ENCODE measurements around the gene COL8A1.
"Not testable (repeated sequence)": the region's sequence is repeated elsewhere in the genome, so short reads cannot be mapped to it uniquely, and the experiment has no call there.

COL8A1 gene

DNA sequence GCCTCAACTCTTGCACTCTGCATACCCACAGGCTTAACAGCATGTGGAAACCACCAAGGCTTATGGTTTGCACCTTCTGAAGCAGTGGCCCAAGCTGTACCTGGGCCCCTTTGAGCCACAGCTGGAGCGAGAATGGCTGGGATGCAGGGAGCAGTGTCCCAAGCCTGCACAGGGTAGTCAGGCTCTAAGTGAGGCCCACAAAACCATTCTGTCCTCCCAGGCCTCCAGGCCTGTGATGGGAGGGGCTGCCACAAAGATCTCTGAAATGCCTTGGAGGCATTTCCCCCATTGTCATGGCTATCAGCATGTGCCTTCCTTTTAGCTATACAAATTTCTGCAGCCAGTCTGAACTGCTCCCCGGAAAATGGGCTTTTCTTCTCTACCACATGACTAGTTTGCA, 166.8 kb downstream of the COL8A1 start:
- no peak for DNase-seq (ENCODE audit: low read depth)

DNA sequence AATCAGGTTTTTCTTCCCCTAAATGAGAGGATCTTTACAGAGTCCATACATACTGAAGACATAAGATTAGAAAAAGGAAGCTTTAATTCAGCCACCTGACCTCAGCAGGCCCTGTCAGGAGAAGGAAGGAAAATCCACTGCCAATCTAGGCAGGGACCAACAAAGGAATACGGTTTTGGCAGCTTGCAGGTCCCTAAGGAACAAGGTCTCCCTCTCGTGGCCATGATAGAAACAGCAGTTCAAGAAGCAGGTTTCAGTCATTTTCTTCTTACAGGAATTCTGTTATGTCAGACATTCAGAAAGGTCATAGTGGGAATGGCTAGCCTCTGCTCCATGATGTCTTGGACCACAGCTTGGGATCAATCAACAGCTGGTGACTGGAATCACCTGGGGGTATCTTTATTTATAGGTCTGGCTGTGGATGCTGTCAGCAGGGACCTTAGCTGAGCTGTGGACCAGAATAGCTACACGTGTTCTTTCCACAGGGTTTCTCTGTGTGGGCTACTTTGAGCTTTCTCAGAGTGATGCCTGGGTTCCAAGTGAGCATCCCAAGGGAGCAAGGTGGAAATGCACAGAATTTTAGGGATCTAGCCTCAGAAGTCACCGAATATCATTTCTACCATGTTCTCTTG, 169.9 kb downstream of the COL8A1 start:
- peak; percentile 7 for DNase-seq (ENCODE audit: low read depth)

DNA sequence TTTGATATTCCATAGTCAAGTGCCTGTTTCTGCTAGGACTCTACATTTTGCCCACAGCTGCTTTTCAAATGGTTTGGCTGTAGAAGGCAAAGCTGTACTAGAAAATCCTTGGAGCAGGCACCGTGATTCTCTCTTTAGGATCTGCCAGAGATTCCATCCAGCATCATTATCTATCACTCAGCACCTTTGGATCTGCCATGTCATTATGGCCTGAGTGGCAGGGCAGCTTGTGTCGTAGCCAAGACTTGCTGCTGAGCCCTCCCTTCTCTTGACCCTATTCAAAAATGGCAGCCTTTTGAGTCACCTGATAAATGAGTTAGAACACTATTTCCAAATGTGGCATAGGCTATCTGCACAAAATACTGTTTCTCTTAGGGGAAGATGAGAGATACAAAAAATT, 171.2 kb downstream of the COL8A1 start:
- DNase-seq (ENCODE audit: low read depth) = no peak

DNA sequence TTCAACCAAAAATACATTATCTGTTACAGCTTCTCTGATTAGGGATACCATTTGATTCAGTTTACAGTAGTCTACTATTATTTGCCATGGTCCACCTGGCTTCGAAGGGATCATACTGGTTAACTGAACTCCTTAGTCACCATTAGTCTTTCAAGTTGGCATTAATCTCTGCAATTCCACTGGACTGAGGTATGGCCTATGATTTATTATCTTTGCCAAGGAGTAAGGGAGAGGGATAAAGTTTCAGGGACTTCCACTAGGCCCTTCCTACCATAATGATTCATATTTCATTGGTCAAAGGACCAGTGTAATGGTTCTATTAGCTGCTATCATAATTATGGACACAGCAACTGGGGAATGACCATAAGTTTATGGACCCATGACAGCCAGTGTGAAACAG, 172.0 kb downstream of the COL8A1 start:
- no peak for DNase-seq (ENCODE audit: low read depth)

DNA sequence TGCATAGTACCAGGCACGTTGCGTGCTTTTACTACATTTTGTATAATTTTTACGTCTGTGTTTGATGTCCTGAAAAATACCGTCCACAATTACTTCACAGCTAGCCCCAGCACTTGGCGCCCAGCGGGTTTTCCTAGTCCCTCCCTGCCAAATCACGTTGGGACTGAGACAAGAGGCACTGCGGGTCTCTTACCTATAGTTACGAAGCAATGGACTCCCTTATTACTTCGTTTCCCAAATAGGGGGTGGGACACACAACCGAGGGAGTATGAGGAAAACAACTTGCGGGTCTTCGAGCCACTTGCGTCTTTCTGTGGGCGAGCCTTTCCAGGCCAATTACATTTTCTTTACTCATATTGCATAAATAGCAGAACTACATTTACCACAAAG, 178.6 kb downstream of the COL8A1 start:
- DNase-seq (ENCODE audit: low read depth) = no peak

DNA sequence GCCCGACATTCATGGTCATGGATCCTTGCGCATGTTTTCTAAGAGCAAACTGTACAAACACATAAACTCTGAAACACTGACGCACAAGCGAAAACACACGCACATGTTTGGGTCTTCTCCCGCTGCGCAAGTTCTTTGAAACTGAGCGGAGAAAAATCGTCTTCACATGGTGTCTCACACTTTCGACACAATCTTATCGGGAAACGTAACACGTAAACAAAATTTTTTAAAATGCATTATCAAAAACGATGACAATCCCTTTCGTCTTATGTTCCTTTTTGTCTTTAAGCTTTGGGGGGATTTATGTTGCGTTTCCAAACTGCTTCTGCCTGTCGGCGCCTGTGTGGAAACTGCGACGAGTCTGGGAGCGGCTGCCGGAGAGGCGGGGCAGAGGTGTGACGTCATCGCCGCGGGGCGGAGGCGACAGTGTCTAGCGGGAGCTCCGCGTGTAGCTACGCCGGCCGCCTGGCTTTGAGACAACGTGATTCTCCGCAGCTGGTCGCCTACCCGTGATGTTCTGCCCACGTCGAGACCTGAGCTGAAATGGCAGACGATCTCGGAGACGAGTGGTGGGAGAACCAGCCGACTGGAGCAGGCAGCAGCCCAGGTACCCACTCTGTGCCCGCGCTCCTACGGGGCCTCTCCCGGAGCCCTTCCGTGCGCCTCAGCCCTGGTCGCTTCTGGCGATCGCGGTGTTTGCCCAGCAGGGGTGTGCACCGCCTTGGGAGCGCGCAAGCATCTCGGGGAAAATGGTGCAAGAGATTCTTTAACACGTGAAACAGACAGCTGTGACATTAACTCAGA, 179.2 kb downstream of the COL8A1 start, which contains the start of gene CMSS1:
CMSS1 (plus strand) TSS at position 426 of the 804 bp plus-strand sequence.
- DNase-seq (ENCODE audit: low read depth) = peak; percentile 94

DNA sequence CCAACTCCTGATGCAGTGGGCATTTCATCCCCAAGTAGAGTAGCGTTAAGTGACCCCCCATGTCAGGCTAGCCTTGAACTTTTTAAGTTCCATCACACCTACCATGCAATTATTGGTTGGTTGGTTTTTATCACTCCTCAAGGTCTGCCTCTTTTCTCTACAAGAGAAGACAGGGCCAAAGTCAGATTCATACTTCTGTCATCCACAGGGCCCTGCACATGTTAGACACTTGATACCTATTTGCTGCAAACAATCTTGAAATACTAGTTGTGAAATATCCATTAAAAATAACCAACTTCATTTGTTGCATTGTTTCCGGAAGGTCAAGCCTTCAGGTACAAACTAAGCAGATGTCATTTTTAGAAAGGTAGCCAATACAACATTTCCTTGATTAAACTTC, 180.4 kb downstream of the COL8A1 start:
- DNase-seq (ENCODE audit: low read depth) = no peak

DNA sequence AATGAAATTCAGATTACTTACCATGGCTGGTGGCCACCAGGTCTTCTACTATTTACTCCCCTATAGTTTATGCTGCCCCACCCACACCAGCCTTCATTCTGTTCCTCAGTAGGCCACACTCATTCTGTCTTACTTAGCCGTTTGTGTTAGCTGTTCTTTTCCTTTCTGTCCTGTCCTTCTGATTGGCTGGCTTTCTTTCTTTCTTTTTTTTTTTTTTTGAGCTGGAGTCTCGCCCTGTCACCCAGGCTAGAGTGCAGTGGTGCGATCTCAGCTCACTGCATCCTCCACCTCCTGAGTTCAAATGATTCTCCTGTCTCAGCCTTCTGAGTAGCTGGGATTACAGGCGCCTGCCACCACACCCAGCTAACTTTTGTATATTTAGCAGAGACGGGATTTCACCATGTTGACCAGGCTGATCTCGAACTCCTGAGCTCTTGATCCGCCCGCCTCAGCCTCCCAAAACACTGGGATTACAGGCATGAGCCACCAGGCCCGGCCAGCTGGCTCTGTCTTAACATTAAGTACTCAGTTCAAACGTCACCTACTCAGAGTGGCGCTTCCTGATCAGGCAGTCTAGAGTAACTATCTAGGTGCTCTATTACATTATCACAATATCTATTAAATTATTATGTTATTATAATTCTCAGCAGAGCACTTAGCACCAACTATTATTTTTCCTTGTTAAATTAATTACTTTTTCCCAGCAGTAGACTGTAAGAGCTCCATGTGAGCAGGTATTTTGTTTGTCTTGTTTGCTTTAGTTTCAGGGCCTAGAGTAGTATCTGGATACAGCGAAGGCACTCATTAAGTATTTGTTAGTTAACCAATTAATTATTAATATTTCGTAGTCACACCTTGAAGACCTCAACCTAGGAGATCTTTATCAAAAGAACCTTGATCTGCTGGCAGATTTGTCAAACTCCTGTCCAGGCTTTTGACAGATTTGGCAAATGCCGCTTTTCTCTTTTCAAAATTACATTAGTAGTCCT, 185.6 kb downstream of the COL8A1 start:
- DNase-seq (ENCODE audit: low read depth) = no peak

DNA sequence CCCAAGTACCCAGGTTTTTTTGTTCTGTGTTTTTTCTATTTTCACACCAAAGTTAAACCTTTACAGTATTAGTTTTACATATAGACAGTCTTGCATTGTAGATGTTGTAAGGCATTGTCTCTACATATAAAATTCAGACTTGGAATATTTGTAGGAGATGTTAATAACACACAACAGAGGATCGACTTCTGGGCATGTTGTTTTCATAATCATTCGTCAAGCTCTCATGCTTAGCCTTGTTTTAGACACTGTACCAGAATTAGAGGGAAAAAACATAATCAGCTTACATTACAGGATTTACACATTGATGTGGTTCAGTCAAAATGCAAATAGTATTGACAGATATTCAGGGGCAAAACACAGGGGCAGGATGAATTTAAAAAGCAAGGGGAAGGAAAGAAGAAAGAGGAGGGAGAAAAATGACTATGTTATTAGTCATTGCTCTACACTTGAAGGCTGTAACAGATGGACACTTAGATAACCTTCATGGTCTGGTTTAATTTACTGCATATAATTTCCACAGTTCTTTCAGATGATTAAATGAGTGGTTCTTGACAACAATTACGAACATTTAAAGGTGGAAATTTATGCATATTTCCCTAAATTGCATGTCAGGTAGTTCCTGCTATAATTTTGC, 186.7 kb downstream of the COL8A1 start:
- DNase-seq (ENCODE audit: low read depth) = no peak

DNA sequence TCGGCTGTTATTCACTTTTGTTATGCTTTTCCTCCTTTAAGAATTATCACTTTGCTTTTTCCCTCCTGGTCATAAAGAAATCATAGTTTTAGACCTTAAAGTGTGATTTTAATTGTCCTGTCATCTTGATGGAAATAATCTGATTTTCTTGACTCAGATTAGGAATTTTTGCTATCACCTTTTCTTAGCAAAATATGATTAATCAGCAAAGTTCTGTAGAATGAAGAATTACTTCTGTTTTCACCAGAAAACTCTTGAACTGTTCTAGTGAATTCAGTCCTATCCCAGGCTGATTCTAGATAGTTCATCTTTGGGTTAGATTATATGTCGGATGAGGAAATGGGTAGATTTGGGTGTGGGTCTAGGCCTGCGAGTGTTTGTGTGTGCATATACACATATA, 191.4 kb downstream of the COL8A1 start:
- no peak for DNase-seq (ENCODE audit: low read depth)

DNA sequence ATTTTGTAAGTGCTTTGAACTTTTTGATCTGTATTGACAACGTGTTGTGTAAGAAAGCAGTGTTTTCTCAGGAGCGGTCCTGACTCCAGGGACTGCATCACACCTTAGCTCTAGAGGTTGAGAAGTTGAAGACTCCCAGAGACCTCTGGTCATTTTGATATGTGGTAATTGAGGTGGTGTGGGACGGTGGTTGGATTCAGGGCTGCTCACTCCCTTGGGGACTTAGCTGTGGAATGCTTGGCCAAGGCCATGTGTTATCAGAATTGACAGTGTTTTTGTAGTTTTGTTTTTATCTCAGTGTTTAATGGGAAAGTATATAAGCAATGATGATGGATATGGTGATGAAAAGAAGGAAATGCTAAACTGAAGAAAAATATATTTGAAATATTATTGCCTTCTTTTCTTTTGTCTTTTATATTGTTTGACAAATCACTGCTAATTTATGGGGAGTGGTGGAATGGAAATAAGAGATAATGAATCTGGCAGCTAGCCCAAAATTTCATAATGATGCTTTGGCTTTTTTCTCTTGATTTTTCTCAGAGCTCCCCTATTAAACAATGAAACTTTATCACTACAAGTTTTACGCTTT, 195.3 kb downstream of the COL8A1 start:
- DNase-seq (ENCODE audit: low read depth) = no peak

DNA sequence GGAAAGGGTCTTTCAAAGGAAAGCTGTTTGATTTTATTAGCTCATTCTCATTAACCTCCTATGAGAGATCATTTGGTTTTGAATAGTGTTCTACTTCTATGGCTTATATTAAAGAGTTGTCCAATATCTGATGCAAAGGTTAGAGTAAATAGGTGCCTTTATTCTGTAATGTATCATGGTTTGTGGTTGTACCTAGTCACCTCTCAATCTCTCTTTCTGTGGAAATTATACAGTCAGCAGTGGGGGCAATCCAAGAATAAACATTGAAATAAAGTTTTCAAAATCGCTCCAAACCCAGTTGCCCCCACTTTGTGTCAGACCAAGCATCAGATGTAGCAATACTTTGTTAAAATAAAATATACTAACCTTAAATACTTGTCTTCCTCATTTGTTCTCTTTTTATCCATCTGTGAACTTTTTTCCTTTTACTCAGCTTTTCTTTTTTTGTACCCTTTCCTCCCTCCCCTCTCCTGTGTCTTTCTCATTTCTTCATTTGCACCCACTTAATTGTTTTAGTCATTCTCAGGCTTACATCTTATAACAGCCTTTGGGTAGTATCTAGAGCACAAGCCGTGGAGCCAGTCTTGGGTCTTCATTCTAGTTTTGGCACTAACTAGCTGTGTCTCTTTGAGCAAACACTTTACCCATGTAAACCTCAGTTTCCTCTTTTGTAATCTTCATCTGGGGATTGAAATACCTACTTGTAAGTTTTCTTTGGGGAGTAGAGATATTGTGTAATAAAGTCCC, 196.0 kb downstream of the COL8A1 start:
- no peak for DNase-seq (ENCODE audit: low read depth)

DNA sequence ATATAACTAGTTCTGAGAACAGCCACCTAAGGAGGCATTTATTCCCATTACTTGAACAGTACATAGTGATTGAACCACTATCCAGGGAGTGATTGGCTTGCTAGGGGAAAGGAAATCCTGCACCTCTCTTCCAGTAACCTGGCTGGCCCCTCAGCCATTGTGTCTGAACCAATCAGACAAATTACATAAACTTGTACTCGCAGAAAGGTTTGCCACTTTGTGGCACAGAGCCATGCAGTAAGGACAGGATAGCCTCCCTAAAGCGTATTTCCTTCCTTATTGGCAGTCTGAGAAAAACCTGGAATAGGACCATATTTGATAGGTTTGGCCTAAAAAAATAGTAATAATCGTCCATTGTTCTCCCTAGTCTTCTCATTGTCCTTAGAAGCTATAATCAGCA, 198.3 kb downstream of the COL8A1 start:
- no peak for DNase-seq (ENCODE audit: low read depth)

DNA sequence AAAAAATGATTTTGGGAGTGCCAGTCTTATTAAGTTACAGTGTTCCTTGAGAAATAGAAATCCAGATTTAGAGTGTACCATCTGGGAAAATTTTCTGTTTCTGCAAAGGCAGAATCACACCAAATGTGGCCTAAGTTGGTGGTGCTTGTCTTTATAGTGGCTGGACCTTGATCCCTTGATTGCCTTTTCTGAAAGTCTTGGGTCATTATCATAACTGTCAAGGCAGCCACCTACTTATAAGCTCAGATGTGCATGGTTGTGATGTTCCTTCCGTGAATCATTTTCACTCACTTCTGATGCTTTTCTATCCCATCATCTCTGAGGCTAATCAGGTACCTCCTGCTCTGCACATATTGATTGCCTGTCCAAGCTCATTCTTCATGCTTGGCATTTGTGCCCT, 199.3 kb downstream of the COL8A1 start:
- DNase-seq (ENCODE audit: low read depth) = no peak

DNA sequence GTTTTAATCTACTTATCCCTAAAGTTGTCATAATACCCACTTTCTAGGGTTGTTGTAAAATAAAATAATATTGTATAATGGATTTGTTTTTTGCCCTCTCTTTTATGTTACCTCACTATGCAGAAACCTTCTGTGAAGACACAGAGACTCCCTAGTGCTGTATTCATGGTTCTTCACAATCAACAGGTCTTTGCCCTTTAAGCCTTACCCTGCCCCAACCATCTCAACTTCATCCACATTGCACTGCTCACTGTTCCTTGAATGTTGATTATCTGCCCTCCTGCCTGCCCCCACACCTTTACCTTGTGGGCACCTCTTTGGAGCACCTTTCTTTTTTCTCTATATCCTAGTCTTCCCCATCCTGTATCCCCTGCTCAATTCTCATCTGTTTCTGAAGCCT, 200.4 kb downstream of the COL8A1 start:
- DNase-seq (ENCODE audit: low read depth) = no peak

DNA sequence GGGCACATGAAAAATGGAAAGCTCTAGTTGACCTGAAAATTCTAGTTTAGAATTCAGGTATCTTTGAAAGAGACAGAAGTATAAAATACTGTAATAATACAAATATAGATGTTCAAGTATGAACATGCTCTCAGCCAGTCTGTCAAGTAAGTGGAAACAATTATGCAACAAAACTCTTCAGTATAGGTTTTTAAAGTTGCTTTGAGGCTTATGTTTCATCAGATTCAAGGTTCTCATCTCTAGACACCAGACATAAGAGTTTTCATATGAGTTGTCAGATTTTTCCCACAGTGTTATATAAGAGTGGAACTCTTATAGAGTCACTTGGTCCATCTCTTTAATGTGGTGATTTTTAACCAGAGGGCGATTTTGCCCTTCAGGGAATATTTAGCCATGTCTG, 201.2 kb downstream of the COL8A1 start:
- no peak for DNase-seq (ENCODE audit: low read depth)

DNA sequence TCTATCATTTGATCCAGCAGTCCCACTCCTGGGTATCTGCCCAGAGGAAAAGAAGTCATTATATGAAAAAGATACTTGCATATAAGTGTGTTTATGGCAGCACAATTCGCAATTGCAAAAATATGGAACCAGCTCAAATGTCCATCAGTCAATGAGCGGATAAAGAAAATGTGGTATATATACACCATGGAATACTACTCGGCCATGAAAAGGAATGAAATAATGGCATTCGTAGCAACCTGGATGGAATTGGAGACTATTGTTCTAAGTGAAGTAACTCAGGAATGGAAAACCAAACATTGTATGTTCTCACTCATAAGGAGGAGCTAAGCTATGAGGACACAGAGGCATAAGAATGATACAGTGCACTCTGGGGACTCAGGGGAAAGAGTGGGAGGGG, 203.6 kb downstream of the COL8A1 start:
- not testable (repeated sequence) for DNase-seq (ENCODE audit: low read depth)

DNA sequence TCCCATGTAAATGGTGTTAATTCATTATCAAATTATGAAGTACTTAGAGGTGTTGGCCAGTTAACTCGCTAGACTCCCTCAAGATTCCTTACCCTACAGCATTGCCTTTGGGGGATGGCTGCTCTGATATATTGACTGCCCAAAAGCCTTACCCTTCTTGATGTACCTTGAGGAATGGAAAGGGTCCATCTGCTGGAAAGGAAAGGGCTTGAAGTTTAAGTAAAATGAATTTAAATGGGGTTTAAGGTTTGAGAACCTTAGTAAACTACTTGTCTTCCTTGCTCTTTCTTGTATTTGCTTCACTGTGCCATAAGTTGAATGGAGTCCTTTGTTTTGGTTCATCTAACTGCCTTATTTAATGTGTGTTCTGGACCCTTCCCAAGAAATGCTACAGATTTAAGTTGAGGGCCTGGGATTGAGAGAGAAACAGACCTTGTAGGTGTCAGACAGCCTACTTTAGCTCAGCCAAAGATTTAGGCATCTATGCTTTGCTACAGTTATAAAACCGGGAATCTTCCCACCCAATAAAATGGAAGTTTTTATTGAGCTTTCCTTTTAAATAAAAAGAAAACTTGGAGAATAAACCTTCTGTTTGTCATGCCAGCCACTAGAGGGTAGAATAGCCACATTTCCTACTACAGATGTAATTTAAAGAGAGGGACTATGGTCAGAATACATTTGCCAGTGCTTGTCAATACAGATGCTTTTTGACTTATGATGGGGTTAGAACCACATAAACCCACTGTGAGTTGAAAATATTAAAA, 204.6 kb downstream of the COL8A1 start:
- DNase-seq (ENCODE audit: low read depth) = no peak

DNA sequence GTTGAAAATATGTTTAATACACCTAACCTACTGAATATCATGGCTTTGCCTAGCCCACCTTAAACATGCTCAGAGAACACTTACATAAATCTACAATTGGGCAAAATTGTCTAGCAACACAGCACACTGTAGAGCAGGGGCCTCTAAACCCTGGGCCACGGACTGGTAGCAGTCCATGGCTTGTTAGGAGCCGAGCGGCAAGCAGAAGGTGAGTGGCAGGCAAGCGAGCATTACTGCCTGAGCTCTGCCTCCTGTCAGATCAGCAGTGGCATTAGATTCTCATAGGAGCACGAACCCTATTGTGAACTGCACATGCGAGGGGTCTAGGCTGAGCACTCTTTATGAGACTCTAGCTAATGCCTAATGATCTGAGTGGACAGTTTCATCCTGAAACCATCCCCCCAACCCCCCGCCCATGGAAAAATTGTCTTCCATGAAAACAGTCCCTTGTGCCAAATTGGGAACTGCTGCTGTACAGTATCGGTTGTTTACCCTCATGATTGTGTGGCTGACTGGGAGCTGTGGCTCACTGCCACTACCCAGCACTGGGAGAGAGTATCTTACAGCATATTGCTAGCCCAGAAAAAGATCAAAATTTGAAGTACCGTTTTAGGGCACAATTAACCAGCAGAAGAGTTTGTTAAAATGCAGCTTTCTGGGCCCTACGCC, 205.3 kb downstream of the COL8A1 start:
- DNase-seq (ENCODE audit: low read depth) = no peak

DNA sequence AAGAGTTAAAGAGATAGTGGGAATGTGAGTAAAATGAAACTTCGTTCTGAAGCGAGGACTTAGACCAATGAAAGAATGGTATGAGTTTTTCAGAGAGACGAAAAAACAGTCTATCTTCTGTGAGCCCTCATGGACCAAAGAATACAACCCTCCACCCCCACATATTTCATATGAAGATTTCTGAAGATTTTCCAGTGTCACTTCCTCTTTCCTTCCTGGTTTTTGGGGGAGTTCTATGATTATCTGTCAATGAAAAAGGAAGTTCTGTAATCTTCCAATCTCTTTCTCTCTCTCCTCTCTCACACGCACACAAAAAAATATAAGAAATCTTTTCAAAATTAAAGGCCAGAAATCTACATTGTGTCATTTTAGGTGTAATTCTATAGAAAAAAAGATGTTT, 206.9 kb downstream of the COL8A1 start:
- no peak for DNase-seq (ENCODE audit: low read depth)
